SU-DHL-6 (cell line): ENCODE measurements around the gene PTDSS2.
"Not testable (repeated sequence)": the region's sequence is repeated elsewhere in the genome, so short reads cannot be mapped to it uniquely, and the experiment has no call there.

Experiments
- H2AFZ ChIP-seq: fragments of 200-600 bp; sonication (generic); 2 replicates; pipeline ENCODE4 v1.6.1; 2014; ENCODE audit warnings: low read depth, mild to moderate bottlenecking, moderate library complexity, mixed read lengths, antibody characterized with exemption, low read length; ENCODE audit not compliant: severe bottlenecking
- H3F3A ChIP-seq: fragments of 200-600 bp; shearing (Covaris generic); 2 replicates; pipeline ENCODE4 v1.6.0; 2016; ENCODE audit warnings: antibody characterized with exemption, mild to moderate bottlenecking; ENCODE audit not compliant: insufficient read depth
- H3K27ac ChIP-seq: fragments of 200-600 bp; sonication (generic); 2 replicates; pipeline ENCODE4 v1.5.1; 2016; ENCODE audit warnings: low read depth, mild to moderate bottlenecking, low read length, moderate library complexity, mixed read lengths
- H3K27me3 ChIP-seq: fragments of 200-600 bp; sonication (generic), shearing (Covaris generic); 2 replicates; pipeline ENCODE4 v1.6.0; 2014; ENCODE audit warnings: mild to moderate bottlenecking, low read length
- H3K36me3 ChIP-seq: fragments of 200-600 bp; sonication (generic); 2 replicates; pipeline ENCODE4 v1.6.1; 2014; ENCODE audit warnings: mild to moderate bottlenecking, low read length, mixed read lengths
- H3K4me2 ChIP-seq: fragments of 300-600, 200-600 bp; shearing (Covaris generic), sonication (generic); 2 replicates; pipeline ENCODE4 v1.6.0; 2014; ENCODE audit warnings: low read length, low read depth, mild to moderate bottlenecking; ENCODE audit not compliant: poor library complexity, severe bottlenecking
- H3K4me3 ChIP-seq: fragments of 200-600 bp; sonication (generic); 2 replicates; pipeline ENCODE4 v1.5.1; 2014; ENCODE audit warnings: antibody characterized with exemption, low read length, mild to moderate bottlenecking, mixed read lengths; ENCODE audit not compliant: insufficient read depth, poor library complexity, severe bottlenecking
- H3K79me2 ChIP-seq: fragments of 200-600 bp; sonication (generic); 2 replicates; pipeline ENCODE4 v1.6.1; 2014; ENCODE audit warnings: mild to moderate bottlenecking, low read length, moderate library complexity; ENCODE audit not compliant: insufficient read depth
- H3K9ac ChIP-seq: fragments of 200-600 bp; sonication (generic); 2 replicates; pipeline ENCODE4 v1.7.0; 2014; ENCODE audit warnings: mild to moderate bottlenecking, low read length
- H3K9me2 ChIP-seq: fragments of 200-600 bp; sonication (generic); replicated peaks from 2 replicates; pipeline ENCODE4 v1.6.1; 2014; ENCODE audit warnings: low read length; ENCODE audit not compliant: insufficient read depth
- H3K9me3 ChIP-seq: fragments of 200-600 bp; sonication (generic); 2 replicates; pipeline ENCODE4 v1.6.1; 2014; ENCODE audit warnings: low read length, mixed read lengths; ENCODE audit not compliant: insufficient read depth
- H4K20me1 ChIP-seq: fragments of 200-600 bp; sonication (generic); 2 replicates; pipeline ENCODE4 v1.6.1; 2014; ENCODE audit warnings: low read depth, mild to moderate bottlenecking, antibody characterized with exemption, low read length, moderate library complexity, mixed read lengths
- EZH2phosphoT487 ChIP-seq: fragments of 200-600 bp; sonication (generic), shearing (Covaris generic); conservative IDR thresholded peaks from 2 replicates; pipeline ENCODE4 v1.6.1; 2018; ENCODE audit warnings: mild to moderate bottlenecking, antibody characterized with exemption, low read length, moderate library complexity, mixed read lengths
- TF ChIP-seq, protein P1 (sequence below): fragments of 200-600 bp; sonication (generic); IDR thresholded peaks from one replicate; pipeline ENCODE4 v1.5.1; 2017; ENCODE audit warnings: antibody characterized with exemption, mild to moderate bottlenecking, low read length, moderate library complexity; ENCODE audit not compliant: insufficient read depth, poor library complexity, severe bottlenecking

Gene PTDSS2

GRCh38 chr11:449889-450808 lies at the start of gene PTDSS2:
TSS of gene PTDSS2 (plus strand) at chr11:450279. CDS start at chr11:450456, 177 bp downstream.
- no peaks in the 10 kb centered on the region for H3K9me3 ChIP-seq
- H3K36me3 ChIP-seq: no peaks in the 10 kb centered on the region
- H3K79me2 ChIP-seq: peaks cover 14% of the 10 kb centered on the region
- H2AFZ ChIP-seq: peak within 1 kb of the TSS; percentile 64
- no peak for TF ChIP-seq EZH2phosphoT487
- TF ChIP-seq, protein P1, sequence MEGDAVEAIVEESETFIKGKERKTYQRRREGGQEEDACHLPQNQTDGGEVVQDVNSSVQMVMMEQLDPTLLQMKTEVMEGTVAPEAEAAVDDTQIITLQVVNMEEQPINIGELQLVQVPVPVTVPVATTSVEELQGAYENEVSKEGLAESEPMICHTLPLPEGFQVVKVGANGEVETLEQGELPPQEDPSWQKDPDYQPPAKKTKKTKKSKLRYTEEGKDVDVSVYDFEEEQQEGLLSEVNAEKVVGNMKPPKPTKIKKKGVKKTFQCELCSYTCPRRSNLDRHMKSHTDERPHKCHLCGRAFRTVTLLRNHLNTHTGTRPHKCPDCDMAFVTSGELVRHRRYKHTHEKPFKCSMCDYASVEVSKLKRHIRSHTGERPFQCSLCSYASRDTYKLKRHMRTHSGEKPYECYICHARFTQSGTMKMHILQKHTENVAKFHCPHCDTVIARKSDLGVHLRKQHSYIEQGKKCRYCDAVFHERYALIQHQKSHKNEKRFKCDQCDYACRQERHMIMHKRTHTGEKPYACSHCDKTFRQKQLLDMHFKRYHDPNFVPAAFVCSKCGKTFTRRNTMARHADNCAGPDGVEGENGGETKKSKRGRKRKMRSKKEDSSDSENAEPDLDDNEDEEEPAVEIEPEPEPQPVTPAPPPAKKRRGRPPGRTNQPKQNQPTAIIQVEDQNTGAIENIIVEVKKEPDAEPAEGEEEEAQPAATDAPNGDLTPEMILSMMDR: no peak
- peak within 1 kb of the TSS; percentile 8; the same call in 1 of the 2 replicates for H3K27ac ChIP-seq
- H4K20me1 ChIP-seq: no peaks in the 10 kb centered on the region
- H3K4me3 ChIP-seq: peak within 1 kb of the TSS; percentile 76
- peaks cover 20% of the 10 kb centered on the region for H3F3A ChIP-seq
- peak within 1 kb of the TSS; percentile 61 for H3K4me2 ChIP-seq
- no peaks in the 10 kb centered on the region for H3K27me3 ChIP-seq
- H3K9me2 ChIP-seq: no peaks in the 10 kb centered on the region
- H3K9ac ChIP-seq: peak within 1 kb of the TSS; percentile 83

GRCh38 chr11:401196-401595 lies 48.9 kb upstream of the PTDSS2 start:
- H3K4me2 ChIP-seq, H3K36me3 ChIP-seq, H4K20me1 ChIP-seq, H3K27ac ChIP-seq, H3K4me3 ChIP-seq, H3K9me2 ChIP-seq, H3F3A ChIP-seq, H3K27me3 ChIP-seq, H3K9ac ChIP-seq, H2AFZ ChIP-seq, H3K9me3 ChIP-seq, H3K79me2 ChIP-seq: not testable (repeated sequence)

GRCh38 chr11:403021-403760 lies 46.9 kb upstream of the PTDSS2 start:
- Histone ChIP-seq H3K4me3 (no peak overlapping the region), H3K9me3 (no peaks in the 10 kb centered on the region), H3K4me2 (no peak overlapping the region), H3K27me3 (no peaks in the 10 kb centered on the region), H3K79me2 (no peaks in the 10 kb centered on the region), H3K9me2 (no peaks in the 10 kb centered on the region), H2AFZ (no peak overlapping the region), H3F3A (no peaks in the 10 kb centered on the region), H3K36me3 (no peaks in the 10 kb centered on the region), H3K9ac (no peak overlapping the region), H3K27ac (no peak overlapping the region), H4K20me1 (no peaks in the 10 kb centered on the region)
- TF ChIP-seq, protein P1: no peak
- TF ChIP-seq EZH2phosphoT487: no peak
